Embryonic facial prominence (tissue), 1 donor: ENCODE measurements around the gene FAIM2.

Source experiments
- DNase-seq: peaks from one replicate; pipeline ENCODE4 v3.0.0-alpha.2; 2016; ENCODE audit errors: extremely low spot score

FAIM2 gene

GRCh38 chr12:49939707-49940106, 36.0 kb upstream of the FAIM2 start:
- DNase-seq, result no peak

GRCh38 chr12:49939307-49939706, 35.6 kb upstream of the FAIM2 start:
- no peak for DNase-seq

DNA sequence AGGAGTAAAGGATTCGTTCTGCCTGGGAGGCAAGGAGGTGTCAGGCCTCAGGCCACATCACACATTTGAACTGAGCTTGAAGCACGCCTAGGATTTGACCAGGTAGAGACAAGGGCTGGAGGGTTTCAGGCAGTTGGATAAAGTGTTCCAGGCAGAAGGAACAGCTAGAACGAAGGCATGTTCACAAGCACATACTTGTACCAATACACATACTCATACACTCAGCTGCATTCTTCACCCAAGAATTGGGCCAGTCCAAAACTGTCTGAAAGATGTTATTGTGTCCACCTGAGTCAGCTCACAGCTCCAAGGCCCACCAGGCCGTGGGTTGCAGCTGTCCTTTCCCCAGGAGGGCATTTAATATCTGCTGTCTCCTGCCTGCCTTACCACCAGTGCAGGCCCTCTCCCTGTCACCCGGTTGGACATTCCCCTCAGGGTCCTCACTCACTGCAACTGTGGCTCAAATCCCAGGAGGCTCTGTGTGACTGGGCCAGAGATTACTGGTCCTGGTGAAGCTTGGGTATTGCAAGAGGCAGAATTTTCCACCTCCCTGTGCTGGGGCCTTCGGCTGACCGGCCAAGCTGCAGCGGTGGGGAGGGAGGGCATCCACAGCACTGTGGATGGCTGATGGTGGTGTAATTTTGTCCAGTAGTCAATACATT, 34.1 kb upstream of the FAIM2 start:
- DNase-seq, result no peak

DNA sequence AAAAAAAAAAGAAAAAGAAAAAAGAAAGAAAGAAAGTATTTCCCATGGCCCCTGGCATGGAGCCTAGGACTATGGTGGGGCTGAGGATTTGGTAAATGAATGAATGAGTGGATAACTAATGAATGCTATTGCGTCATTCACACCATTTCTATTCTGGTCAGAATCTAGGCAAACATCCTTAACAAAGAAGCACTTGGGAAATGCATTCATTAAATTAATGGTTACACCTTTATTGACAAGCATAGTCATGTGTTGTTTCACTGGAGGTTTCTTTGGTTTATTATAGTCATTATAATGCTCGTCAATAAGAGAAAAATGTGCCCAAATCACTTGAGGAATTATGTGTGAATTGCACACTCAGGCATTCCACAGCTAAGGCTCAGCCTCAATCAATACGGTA, 33.2 kb upstream of the FAIM2 start:
- no peak for DNase-seq

GRCh38 chr12:49934505-49934904, 30.8 kb upstream of the FAIM2 start:
- no peak for DNase-seq

DNA sequence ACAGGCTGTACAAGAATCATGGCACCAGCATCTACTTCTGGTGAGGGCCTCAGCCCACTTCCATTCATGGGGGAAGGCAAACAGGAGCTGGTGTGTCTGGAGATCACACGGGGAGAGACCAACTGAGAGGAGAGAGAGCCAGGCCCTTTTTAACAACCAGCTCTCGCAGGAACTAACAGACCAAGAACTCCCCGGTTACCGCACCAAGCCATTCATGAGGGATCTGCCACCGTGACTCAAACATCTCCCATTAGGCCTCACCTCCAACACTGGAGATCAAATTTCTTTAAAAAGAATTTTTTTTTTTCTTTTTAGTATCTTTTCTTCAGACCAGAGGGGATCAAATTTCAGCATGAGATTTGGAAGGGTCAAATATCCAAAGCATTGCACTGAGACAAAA, 30.1 kb upstream of the FAIM2 start:
- DNase-seq, result no peak

DNA sequence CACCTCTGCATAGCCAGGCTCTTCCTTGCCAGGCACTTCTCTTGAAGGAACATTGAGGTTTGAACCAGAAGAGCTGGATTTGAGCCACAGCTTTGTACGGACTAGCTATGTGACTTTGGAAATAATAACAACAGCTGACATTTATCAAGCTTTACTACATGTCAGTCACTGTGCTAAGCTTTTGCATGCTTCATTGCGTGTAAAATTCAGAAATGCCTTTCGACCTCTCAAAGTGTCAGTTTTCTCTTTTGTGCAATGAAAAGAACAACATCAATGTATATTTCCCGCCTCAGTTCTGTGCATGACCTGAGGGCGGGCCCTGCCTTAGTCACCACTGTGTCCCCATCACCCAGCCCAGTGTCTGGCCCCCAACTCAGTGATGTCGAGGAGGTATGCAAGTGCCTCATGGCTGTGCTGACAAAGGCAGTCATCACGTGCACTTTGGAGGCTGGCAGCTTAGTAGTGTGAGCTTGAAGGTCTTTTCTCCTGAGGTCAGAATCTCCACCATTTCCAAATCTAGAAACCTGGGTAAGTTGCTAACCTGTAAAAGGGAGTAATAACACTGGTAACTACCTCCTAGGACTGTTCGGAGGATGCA, 28.9 kb upstream of the FAIM2 start:
- no peak for DNase-seq

GRCh38 chr12:49932023-49932422, 28.3 kb upstream of the FAIM2 start:
- no peak for DNase-seq

DNA sequence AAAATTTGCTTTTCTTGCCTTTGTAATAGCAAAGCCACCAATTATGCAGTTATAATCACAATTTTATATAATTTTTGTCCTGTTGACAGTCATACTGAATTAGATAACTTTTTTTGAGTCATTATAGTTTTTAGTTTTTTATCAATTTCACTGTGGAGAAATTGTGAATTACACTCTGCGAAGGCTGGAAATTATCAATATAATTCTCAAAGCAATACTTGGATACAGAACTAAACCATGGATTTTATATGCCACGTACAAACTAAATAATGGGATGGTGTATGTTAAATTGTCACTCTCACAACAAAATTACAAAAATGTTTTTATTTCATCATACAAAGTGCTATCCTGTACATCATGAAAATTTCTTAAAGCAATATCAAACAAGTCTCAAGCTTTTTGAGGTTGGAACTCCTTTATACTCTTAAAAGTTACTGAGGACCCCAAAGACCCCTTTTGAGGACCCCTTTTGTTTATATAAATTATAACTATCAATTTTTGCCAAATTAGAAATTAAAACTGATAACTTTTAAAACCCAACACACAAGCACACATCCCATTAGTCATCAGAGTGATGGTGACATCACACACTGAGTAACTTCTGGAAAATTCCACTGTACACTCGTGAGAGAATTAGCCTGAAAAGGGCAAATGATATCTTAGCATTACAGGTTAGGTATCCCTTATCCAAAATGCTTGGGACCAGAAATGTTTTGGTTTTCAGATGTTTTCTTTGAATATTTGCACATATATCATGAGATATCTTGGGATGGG, 27.0 kb upstream of the FAIM2 start:
- DNase-seq, result no peak

- DNase-seq, result no peak
Measured at GRCh38 chr12:49929581-49929980, 25.9 kb upstream of the FAIM2 start.

DNA sequence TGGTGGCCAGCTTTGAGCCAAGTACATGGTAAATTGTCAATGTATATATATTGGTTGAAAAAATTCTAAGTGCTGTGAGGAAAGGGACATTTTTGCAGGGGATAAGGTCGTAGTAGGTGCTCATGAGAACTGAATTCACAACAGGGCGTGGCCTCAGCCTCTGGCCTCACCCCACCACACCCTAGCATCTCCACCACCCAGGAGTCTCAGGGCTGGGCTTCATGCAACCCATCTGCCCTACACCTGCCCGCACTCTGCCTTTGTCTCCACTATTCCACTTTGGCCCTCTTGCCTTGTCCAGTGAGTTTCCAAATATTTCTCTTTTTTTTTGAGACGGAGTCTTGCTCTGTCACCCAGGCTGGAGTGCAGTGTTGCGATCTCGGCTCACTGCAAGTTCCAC, 24.8 kb upstream of the FAIM2 start:
- DNase-seq, result no peak

DNA sequence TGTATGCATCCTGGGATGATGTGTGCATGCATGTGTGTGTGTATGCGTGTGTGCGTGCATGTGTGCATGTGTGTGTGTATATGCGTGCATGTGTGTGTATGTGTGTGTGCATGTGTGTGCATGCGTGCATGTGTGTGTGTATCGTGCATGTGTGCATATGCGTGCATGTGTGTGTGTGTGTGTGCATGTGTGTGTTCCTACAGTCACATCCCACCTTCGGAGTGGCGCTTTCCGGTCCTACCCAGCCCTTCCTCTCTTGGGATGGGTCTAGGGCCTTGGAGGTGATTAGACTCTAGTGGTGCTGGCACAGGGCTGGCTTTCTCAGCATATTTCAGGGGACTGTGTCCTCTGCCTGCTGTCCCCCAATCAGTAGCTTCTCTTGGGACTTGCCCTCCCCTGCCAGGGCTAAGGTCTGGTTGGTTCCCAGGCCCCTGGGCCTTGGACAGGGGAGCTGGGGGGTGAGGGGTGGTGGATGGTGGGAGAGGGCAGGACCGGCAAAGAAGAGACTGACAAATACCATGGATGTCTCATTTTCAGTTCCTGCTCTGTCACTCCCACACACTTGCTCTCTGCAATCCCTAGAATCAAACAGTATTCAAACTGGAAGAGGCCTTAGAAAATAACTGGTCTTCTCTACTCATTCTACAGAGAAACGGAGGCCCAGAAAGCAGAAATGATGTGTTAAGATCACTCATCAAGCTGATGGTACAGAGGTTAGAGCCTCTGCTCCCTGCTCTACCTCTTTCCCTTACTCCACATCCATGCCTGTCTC, 21.9 kb upstream of the FAIM2 start:
- DNase-seq, result no peak

DNA sequence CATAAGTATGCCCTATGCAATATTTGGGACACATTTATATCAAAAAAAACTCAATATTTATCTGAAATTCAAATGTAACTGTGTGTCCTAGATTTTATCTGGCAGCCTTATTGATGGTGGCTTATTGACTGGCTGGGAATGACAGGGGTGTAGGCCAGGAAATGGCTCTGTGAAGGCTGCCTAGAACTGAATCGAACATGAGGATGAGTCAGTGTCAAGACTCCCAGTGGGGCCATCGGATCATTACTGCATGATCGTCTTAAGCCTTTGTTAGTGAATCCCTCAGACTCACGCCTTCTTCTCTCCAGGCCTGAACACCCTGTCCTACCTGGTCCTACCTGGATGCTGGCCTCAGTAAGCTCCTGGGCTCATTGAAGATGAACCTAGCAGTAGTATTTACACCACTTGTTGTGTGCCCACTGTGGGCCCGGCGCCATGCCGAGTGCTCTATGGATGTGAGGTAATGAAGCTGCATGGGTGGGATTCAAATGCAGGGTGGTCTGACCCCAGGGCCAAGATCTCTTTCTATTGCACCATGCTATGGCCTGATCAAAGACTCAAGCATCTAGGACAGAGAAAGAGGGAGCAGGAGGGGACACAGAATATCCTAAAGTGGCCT, 21.0 kb upstream of the FAIM2 start:
- no peak for DNase-seq

GRCh38 chr12:49923880-49924556, 20.3 kb upstream of the FAIM2 start:
- no peak for DNase-seq

- no peak for DNase-seq
Measured at GRCh38 chr12:49923035-49923644, 19.4 kb upstream of the FAIM2 start.

DNA sequence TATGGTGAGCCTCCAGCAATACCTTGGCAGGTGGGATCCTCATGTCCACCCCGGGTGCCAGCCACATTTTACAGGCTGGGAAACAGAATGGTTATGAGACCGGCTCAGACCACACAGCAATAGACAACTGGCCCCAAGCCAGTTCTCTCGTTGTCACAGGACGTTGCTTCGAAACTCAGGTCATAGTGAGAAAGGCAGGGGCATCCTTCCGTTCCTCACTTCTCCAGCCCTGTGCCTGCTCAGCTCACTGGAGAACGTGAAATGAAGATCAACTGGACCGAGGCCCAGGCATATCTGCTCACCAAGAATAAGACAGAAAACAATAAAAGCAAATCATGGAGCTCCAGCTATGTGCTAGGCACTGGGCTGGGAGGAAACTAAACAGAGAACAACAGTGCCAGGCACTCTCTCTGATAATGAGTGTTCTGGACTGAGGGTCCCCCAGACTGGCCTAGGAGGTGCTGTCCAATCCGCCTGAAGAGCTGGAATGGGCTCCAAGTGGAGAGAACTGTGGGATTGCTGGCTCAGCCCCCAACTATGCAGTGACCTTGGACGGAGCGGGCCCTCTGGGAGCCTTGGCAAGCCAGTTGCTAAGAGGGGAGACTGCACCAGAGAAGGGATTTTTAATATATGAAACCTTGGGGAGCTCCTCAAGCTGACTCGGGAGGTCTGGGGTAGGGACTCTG, 18.8 kb upstream of the FAIM2 start:
- DNase-seq, result no peak

- no peak for DNase-seq
Measured at GRCh38 chr12:49921936-49922335, 18.2 kb upstream of the FAIM2 start.

DNA sequence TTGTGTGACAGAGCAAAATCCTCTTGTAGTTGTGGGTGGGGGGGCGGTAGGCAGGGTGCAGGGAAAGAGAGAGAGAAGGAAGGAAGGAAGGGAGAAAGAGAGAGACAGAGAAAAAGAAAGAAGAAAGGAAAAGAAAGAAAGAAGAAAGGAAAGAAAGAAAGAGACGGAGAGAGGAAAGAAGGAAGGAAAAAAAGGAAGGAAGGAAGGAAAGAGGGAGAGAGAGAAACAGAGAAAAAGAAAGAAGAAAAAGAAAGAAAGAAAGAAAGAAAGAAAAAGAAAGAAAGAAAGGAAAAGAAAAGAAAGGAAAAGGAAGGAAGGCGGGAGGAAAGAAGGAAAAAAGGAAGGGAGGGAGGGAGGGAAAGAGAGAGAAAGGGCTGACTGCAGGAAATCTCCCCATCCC, 17.6 kb upstream of the FAIM2 start:
- DNase-seq, result no peak

DNA sequence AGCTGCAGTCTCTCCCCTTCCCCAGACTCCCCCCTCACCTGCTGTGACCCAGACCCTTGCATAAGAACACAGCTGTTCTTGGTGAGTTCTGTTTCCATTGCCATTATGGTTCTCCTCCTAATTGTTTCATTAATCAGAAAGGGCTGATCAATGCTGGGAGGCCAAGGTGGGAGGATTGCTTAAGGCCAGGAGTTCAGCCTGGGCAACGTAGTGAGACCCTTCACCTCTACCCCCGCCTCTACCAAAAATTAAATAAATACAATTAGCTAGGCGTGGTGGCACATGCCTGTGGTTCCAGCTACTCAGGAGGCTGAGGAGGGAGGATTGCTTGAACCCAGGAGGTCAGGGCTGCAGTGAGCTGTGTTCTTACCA, 17.2 kb upstream of the FAIM2 start:
- DNase-seq, result no peak

- DNase-seq, result no peak
Measured at GRCh38 chr12:49920241-49920914, 16.7 kb upstream of the FAIM2 start.
